Activated CD4-positive, alpha-beta T cell treated with anti-CD3 and anti-CD28 coated beads for 48 hours (primary cell): ENCODE measurements around the gene ZMIZ2.
"Not testable (repeated sequence)": the region's sequence is repeated elsewhere in the genome, so short reads cannot be mapped to it uniquely, and the experiment has no call there.

ENCODE experiments used
- DNase-seq: peaks from one replicate; pipeline ENCODE4 v3.0.0-alpha.2; 2020

Gene ZMIZ2, protein sequence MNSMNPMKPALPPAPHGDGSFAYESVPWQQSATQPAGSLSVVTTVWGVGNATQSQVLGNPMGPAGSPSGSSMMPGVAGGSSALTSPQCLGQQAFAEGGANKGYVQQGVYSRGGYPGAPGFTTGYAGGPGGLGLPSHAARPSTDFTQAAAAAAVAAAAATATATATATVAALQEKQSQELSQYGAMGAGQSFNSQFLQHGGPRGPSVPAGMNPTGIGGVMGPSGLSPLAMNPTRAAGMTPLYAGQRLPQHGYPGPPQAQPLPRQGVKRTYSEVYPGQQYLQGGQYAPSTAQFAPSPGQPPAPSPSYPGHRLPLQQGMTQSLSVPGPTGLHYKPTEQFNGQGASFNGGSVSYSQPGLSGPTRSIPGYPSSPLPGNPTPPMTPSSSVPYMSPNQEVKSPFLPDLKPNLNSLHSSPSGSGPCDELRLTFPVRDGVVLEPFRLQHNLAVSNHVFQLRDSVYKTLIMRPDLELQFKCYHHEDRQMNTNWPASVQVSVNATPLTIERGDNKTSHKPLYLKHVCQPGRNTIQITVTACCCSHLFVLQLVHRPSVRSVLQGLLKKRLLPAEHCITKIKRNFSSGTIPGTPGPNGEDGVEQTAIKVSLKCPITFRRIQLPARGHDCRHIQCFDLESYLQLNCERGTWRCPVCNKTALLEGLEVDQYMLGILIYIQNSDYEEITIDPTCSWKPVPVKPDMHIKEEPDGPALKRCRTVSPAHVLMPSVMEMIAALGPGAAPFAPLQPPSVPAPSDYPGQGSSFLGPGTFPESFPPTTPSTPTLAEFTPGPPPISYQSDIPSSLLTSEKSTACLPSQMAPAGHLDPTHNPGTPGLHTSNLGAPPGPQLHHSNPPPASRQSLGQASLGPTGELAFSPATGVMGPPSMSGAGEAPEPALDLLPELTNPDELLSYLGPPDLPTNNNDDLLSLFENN

DNA sequence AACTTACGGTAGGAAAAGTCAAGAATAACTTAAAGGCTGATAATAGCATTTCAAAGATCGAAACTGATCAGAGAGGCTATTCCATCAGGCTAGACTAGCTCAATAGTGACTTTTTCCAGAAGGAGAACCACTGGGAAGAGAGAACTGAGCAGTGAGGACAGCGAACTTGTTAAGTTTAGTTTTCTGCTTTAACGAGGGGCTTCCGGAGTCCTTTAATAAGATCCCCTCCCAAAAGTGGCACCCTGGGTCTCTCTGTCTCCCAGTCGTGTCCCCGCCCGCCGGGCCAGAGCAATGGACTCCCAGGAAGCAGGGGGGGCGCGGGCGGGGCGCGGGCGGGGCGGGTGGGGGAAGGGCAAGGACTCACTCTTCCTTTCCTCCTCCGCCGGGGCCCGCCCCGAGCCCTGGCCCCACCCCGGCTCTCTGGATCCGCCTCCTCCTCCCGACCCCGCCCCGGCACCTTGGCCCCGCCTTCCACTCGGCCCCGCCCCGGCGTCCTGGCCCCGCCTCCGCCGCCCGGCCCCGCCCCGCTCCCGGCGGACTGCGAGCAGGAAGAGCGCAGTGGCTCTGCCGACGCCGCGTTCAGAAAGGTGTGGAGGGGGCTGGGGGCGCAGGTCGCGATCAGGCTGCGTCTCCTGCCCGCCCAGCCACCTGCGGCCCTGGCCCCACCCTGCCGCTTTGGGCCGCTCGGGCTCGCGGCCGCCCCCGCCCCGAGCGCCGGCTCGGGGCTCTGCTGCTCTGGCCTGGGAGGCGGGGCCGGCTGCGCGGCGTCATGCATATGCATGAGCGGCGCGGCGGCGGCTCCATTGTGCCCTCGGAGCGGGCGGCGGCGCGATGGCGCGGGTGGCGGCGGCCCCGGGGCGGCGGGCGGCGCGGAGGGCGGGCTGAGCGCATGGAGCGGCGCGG is at the start of gene ZMIZ2:
ZMIZ2 (plus strand) TSS at position 803 of the 903 bp plus-strand sequence. CDS start 7,403 bp downstream, outside the sequence.
- peak; percentile 93 for DNase-seq

DNA sequence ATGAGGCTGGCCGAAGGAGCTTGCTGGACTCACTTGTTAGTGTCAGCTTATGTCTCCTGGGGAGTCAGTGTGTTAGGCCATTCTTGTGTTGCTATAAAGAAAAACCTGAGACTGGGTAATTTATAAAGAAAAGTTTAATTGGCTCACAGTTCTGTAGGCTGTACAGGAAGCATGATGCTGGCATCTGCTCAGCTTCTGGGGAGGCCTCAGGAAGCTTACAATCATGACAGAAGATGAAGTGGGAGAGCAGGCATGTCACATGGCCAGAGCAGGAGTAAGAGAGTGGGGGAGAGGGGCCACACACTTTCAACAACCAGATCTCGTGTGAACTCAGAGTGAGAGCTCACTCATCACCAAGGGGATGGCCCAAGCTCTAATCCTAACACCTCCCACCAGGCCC is 49.0 kb upstream of the ZMIZ2 start:
- not testable (repeated sequence) for DNase-seq

DNA sequence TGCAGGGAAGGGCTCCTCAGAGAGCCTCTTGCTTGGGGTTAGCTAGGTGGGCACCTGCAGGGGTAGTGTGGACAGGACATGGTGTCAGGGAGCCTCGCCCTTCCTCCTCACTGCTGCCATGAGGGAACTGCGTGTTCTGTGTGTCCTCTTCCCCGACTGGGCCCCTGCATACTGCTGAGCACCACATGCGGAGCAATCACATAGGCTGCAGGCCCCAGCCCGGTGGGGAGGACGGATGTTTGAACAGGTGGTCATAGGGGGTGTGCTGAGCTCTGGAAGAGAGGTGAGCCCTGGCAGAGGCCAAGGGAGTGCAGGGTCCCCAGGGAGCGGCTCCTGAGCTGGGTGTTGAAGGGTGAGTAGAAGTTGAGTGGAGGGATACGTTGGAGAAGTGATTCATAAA is 48.3 kb upstream of the ZMIZ2 start:
- no peak for DNase-seq

DNA sequence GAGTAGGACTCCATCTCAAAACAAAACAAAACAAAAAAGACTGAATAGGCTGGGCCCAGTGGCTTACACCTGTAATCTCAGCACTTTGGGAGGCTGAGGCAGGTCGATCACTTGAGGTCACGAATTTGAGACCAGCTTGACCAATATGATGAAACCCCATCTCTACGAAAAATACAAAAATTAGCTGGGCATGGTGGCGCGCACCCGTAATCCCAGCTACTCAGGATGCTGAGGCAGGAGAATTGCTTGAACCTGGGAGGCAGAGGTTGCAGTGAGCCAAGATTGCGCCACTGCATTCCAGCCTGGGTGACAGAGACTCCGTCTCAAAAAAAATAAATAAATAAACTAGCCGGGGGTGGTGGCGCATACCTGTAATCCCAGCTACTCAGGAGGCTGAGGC is 45.3 kb upstream of the ZMIZ2 start:
- not testable (repeated sequence) for DNase-seq

DNA sequence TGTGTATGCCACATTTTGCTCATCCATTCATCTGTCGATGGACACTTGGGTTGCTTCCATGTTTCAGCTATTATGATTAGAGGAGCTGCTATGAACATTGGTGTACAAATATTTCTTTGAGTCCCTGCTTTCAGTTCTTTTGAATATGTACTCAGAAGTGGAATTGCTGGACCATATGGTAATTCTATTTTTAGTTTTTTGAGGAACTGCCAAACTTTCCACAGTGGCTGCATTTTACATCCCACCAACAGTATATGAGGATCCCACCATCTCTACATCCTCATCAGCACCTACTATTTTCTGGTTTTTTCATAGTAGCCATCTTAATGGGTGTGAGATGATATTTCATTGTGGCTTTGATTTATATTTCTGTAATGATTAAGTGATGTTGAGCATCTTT is 44.7 kb upstream of the ZMIZ2 start:
- DNase-seq = no peak

DNA sequence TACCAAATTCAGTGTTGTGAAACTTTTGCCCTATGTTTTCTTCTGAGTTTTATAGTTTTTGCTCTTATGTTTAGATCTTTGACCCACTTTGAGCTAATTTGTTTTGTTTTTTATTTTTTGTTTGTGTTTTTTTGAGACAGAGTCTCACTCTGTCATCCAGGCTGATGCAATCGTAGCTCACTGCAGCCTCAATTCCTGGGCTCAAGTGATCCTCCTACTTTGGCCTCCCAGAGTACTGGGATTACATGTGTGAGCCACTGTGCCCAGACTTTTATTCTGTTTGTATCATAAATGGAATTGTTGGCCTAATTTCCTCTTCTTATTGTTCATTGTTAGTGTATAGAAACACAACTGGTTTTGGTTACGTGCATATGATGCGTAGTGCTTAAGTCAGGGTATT is 43.2 kb upstream of the ZMIZ2 start:
- DNase-seq = no peak

DNA sequence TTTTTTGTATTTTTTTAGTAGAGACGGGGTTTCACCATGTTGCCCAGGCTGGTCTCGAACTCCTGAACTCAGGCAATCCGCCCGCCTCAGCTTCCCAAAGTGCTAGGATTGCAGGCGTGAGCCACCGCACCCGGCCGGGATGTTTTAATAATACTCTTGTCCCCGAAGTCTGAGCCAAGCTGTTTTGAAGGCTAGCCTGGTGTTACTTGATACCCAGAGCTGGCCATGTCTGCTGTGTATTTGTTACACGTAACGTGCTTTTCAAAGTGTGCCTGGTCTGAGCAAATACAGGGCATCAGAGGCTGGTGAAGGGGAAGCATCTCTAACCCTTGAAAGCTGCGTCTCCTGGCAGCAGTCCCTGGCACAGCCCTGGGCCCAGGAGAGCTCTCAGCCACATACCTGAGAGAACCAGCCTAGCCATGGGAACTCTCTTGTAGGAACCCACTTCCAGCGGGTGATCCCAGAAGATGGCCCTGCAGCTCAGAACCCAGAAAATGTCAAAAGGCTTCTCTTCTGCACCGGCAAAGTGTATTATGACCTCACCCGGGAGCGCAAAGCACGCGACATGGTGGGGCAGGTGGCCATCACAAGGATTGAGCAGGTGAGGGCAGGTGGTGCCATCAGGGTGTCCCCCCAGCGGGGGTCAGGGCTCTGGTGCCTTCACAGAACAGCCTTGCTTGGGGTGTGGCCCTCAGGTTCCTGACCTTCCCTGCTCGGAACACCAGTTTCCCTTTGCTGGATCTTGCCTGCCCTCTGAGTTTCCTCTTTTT is 41.7 kb upstream of the ZMIZ2 start:
- DNase-seq = no peak

DNA sequence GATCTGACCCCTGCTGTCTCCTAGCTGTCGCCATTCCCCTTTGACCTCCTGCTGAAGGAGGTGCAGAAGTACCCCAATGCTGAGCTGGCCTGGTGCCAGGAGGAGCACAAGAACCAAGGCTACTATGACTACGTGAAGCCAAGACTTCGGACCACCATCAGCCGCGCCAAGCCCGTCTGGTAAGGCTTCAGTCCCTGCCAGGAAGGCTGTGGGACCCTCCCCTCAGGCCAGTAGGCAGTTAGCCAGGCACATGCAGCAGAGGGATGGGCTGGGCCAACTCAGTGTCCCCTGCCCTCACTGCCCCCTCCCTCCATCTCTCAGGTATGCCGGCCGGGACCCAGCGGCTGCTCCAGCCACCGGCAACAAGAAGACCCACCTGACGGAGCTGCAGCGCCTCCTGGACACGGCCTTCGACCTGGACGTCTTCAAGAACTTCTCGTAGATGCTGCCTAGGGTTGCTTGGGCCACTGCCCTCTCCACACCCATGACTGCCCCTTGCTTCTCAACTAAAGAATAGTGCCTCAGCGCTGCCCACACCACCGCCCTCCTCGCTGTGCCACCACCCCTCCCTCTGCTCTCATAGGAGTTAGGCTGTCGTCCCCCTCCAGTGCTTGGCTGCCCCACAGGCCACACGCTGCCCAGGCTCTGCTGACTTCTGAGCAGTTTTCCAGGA is 41.0 kb upstream of the ZMIZ2 start:
- no peak for DNase-seq

DNA sequence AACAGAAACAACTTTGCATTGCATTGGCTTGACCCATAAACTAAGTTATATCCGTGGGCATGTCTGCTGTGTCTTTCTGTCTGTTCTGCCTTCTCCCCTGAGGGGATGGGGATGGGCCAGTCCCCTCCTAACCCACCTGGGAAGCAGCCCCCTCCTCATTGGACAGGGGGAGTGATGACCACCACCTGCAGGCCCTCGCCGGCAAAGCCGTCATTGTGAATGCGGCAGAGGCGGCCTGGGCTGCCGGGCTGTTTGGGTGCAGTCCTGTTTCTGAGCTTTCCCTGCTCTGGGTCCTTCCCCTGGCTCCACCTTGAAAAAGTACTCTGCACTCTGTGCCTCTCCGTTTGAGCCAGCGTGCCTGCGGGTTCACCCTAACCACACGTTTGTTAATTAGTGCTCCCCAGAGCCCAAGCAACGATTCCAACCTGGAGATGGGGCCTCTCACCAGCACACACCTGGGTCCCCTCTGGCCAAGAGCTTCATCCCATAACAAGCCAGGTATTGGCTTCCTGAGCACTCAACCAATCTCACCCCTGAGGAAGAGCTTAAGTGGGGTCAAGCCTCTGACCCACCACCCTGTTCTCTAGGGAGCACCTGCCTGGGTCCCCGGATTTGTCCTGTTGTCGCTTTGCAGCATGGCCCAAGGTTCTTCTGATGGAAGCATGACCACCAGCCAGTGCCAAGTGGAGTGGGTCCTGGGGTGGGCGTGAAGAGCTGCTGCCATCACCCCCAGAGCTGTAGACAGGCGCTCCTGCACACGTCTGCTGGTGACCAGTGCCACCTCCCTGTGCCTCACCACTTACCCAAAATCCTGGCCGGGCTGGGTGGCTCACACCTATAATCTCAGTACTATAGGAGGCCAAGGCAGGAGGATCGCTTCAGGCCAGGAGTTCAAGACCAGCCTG is 39.4 kb upstream of the ZMIZ2 start:
- DNase-seq = no peak

DNA sequence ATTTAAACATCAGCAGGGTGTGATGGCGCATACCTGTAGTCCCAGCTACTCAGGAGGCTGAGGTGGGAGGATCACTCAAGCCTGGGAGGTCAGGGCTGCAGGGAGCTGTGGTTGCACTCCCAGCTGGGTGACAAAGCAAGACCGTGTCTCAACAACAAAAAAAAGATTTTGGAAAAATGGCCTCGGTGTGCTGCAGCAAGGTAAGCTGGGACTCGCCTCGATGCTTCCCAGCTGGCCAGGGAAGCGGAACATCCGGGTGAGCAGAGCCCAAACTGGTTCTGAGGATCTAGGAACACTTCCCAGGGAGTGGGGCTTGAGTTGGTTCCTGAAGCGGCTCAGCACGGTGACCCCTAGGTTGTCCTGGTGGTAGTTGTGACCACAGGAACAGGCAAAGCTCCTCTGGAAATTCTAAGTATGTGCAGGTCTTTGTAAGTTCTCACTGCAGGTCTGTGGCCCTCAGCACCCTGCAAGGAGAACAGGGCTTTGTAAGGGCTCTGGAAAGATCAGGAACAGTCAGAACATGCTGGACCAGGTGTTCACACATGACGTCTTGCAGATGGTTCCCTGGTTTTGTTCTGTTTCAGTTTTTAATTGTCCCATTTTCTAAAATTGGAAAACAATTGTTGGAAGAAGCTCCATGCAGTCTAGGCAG is 38.6 kb upstream of the ZMIZ2 start:
- no peak for DNase-seq

DNA sequence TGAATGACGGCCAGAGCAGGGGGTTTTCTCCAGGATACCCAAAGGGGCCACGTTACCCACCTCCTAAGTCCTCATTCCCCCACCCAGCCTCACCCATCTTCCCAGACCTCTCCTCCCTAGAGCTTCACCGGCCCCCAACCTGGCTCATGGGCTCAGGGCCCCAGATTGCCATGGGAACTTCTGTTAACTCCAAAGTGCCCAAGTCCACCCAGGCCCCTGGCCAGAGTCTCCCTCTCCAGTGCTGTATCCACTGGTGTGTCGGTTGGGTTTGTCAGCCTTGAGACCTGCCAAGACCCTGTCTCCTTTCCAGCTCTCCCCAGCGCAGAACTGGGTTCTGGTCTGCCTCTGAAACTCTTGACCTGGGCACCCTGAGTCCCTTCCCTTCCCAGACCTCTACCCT is 37.1 kb upstream of the ZMIZ2 start:
- no peak for DNase-seq

DNA sequence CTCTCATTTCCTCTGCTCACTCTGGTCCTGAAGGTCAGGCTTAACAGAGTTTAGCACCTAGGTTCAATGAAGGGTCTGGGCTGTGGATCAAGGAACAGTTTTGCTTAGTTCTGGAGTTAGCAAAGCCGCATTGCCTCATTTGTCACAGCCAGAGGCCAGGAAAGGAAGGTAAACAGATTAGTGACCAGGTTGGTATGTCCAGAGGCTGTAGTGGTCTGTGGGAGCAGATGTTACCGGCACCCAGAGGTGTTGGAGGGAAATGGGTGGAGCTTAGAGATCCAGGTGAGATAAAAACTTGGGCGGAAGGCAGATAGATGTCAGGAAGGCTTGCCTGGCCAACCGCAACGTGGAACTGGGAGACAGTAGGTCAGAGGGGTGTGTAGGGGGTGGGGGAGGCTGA is 36.6 kb upstream of the ZMIZ2 start:
- no peak for DNase-seq

DNA sequence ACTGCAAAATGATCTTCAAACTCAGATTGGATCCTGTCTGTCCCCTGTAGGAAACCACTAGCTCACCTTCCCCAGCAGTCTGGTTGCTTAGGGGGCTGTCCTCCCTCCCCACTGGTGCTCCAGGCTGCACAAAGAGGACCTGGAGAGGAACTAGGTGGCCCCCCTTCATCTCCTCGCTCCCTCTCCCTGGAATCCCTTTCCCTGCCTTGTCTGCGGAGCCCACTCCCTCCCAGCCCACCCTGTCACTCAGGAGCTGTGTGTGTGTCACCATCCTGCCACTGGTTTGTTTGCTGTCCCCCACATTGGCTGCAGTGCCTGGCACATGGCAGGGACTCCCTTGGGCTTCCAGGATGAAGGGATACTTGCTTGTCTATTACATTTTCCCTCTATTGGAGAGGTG is 35.5 kb upstream of the ZMIZ2 start:
- DNase-seq = no peak

DNA sequence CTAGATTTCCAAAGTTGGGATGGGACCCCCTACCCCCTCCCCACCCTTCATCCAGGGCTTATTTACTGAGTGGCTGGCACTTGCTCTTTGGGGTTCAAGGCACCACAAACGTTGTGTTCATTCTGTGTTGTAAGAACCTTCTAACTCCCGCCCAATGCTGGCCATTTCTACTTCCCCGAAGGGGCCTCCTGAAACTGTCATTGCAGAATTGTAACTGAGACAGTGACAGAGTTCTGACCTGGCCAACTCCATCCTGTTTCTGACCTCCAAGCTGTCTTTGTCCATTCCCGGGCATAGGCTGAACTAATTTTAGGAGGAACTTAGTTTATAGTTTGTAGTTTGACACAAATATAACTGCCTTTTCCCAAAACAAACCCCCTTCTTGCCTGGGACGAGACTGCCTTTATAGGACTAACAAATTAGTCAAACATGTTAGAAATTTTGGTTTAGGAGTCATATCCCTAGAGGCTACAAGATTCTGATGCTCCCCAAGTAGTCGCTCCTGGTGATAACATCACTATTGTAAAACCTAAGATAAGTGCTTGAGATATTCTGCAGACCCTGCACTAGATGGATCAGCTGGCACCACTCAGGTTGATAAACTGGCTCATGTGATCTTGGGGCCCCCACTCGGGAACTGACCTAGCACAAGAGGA is 34.8 kb upstream of the ZMIZ2 start:
- DNase-seq = no peak

DNA sequence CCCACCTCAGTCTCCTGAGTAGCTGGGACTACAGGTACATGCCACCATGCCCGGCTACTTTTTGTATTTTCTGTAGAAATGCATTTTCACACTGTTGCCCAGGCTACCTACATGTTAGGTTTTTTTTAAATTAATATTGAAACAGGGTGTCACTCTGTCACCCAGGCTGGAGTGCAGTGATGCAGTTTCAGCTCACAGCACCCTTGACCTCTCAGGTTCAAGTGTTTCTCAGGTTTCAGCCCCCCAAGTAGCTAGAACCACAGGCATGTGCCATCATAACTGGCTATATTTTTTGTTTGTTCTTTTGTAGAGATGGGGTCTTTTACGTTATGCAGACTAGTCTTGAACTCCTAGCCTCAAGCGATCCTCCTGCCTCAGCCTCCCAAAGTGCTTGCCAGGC is 32.4 kb upstream of the ZMIZ2 start:
- no peak for DNase-seq

DNA sequence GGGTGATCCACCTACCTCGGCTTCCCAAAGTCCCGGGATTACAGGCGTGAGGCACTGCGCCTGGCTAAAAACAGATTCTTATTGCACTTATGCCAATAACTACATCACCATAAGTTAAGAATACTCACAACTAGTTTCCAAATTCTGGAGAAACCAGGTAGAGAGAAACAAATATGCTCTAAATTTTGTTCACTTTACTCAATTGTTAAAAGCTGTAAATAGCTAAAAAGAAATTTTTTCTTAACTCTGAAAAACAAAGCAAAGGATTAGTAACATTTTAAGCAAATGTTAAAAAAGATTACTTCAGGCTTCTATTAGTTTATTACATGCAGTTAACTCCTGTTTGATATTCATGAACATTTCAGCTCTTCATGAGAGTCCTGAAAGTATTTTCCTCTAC is 28.3 kb upstream of the ZMIZ2 start:
- no peak for DNase-seq

DNA sequence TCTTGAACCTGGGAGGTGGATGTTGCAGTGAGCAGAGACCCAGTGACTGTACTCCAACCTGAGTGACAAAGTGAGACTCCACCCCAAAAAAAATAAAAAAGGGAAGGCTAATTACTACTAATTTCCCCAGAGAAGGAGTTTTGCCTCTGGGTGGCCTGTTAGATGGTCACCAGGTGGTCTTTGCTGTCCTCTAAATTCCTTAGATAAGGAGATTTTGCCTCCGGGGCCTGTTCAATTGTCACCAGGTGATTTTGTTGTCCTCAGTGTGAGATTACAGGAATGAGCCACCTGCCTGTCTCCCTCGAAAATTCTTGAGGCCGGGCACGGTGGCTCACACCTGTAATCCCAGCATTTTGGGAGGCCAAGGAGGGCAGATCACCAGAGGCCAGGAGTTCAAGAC is 24.4 kb upstream of the ZMIZ2 start:
- no peak for DNase-seq

DNA sequence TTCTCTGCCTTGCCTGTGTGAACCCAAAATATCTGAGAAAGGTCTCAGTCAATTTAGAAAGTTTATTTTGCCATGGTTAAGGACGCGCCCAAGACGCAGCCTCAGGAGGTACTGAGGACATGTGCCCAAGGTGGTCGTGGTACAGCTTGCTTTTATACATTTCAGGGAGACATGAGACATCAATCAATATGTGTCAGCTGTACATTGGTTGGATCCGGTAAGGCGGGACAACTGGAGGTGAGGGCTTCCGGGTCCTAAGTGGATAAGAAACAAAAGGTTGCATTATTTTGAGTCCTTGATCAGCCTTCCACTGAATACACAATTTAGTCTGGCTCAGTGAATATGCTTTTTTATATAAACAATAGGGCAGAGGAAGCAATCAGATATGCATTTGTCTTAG is 22.4 kb upstream of the ZMIZ2 start:
- not testable (repeated sequence) for DNase-seq
